Panc1 (cell line): ENCODE measurements around the gene ZNF407.

Source experiments
- TF ChIP-seq, protein P1 (sequence below): fragments of 450-650 bp; IDR thresholded peaks from 2 replicates; pipeline ENCODE4 v1.5.1; 2017; ENCODE audit warnings: mild to moderate bottlenecking
- TF ChIP-seq, protein P2 (sequence below), 2 experiments: IDR thresholded peaks; 2 replicates each; pipeline ENCODE4 v1.6.1; 2011 to 2012; ENCODE audit warnings: low read depth in 2 of 2, control low read depth in 1 of 2, low read length in 1 of 2, mild to moderate bottlenecking in 1 of 2, moderate library complexity in 1 of 2; ENCODE audit not compliant: insufficient read depth in 1 of 2

DNA sequence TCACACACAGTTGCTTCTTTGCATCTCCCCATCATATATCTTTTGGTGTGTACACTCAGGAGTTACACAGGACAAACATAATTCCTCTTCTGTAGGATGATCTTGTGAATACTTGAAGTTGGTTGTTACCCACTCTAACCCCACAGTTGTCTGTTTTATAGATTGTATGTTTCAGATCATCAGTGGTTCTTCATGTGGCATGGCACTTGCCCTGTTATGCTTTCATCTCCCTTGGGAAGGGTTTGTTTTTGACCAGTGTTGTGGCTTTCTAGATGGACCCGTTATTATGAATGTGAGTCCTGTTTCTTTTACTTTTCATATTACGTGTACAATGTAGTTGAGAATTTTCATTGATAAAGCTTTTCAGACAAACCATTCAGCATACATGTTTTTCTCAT is 82.0 kb downstream of the ZNF407 start:
- TF ChIP-seq, protein P1, sequence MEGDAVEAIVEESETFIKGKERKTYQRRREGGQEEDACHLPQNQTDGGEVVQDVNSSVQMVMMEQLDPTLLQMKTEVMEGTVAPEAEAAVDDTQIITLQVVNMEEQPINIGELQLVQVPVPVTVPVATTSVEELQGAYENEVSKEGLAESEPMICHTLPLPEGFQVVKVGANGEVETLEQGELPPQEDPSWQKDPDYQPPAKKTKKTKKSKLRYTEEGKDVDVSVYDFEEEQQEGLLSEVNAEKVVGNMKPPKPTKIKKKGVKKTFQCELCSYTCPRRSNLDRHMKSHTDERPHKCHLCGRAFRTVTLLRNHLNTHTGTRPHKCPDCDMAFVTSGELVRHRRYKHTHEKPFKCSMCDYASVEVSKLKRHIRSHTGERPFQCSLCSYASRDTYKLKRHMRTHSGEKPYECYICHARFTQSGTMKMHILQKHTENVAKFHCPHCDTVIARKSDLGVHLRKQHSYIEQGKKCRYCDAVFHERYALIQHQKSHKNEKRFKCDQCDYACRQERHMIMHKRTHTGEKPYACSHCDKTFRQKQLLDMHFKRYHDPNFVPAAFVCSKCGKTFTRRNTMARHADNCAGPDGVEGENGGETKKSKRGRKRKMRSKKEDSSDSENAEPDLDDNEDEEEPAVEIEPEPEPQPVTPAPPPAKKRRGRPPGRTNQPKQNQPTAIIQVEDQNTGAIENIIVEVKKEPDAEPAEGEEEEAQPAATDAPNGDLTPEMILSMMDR: no peak
- TF ChIP-seq, protein P2, sequence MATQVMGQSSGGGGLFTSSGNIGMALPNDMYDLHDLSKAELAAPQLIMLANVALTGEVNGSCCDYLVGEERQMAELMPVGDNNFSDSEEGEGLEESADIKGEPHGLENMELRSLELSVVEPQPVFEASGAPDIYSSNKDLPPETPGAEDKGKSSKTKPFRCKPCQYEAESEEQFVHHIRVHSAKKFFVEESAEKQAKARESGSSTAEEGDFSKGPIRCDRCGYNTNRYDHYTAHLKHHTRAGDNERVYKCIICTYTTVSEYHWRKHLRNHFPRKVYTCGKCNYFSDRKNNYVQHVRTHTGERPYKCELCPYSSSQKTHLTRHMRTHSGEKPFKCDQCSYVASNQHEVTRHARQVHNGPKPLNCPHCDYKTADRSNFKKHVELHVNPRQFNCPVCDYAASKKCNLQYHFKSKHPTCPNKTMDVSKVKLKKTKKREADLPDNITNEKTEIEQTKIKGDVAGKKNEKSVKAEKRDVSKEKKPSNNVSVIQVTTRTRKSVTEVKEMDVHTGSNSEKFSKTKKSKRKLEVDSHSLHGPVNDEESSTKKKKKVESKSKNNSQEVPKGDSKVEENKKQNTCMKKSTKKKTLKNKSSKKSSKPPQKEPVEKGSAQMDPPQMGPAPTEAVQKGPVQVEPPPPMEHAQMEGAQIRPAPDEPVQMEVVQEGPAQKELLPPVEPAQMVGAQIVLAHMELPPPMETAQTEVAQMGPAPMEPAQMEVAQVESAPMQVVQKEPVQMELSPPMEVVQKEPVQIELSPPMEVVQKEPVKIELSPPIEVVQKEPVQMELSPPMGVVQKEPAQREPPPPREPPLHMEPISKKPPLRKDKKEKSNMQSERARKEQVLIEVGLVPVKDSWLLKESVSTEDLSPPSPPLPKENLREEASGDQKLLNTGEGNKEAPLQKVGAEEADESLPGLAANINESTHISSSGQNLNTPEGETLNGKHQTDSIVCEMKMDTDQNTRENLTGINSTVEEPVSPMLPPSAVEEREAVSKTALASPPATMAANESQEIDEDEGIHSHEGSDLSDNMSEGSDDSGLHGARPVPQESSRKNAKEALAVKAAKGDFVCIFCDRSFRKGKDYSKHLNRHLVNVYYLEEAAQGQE (IDR thresholded peaks at IDR 0.05; ENCODE audit: insufficient read depth in 1 of 2, low read depth in 2 of 2, low read length in 1 of 2): no peak
